HG02943 (cell line): ENCODE results near the gene EIF1B.

Experiments used
- ATAC-seq: cut with Tn5 transposase; IDR thresholded peaks from one replicate; pipeline ENCODE4 v1.9.1; 2021; ENCODE audit warnings: mild to moderate bottlenecking, low read depth, moderate library complexity; ENCODE audit not compliant: unreplicated experiment

EIF1B gene

GRCh38 chr3:40307176-40307575, 2.3 kb upstream of the EIF1B start:
- no peak for ATAC-seq

GRCh38 chr3:40308725-40309417, 636 bp upstream of the EIF1B start:
- peak; percentile 1 for ATAC-seq

GRCh38 chr3:40309925-40310695, 603 bp downstream of the EIF1B start:
- ATAC-seq: peak; percentile 36

- no peak for ATAC-seq
These were observed 1.2 kb downstream of the EIF1B start for GRCh38 chr3:40310705-40311104.

GRCh38 chr3:40312661-40313226, 3.2 kb downstream of the EIF1B start:
- ATAC-seq: no peak

GRCh38 chr3:40313975-40314860, 4.7 kb downstream of the EIF1B start:
- ATAC-seq: no peak

DNA sequence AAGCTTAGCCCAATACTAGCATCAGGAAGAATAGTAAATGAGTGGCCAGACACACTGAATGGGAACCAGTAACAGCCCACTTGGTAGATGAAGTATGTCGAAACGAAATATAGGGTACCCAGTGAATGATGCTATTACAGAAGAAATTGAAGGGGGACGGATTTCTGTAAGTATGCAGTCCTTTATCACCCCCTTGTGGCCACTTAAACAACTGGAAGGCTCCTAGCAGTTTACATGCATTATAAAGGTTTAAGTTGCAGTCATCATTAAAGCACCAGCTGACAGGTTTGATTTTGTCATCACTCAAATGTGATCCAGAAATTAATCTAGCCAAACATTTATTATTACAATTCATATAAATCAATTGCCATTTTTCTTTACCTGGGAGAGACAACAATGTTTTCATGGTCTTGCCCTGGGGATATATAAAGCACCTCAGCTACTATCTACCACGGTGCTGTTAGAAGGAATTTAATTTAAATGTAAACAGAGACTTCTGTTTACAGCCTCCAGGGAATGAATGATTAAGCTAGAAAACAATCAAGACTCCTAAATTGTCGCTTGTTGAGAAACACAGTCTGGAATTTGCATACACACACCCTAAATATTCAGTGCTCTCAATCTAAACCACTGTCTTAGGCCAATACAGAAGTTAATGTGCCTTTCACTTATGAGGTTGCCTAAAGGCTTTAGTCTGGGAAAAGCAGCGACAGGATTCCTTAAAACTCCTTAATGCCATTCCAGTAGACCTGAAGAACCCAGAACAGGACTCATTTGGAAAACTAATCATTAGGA, 7.8 kb downstream of the EIF1B start:
- peak; percentile 70 for ATAC-seq

DNA sequence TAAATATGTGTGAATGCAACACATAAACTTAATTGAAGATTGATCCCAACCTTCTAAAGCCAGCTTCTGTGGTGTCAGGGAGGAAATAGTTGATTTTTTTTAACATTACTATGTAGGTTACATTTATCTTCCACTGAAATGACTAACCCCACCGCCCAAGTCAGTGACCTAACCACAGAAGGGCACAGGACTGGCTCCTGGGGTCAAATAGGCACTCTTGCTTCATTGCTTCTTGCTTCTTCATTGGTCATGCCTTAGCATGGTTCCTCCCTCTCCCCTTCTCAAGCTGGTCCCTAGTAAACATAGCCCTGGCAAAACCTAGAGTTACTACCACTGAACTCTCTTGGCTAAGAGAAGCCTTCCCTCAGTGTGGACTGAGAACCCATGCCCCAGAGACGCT, 12.3 kb downstream of the EIF1B start:
- no peak for ATAC-seq

GRCh38 chr3:40323946-40324345, 14.4 kb downstream of the EIF1B start:
- ATAC-seq: no peak

DNA sequence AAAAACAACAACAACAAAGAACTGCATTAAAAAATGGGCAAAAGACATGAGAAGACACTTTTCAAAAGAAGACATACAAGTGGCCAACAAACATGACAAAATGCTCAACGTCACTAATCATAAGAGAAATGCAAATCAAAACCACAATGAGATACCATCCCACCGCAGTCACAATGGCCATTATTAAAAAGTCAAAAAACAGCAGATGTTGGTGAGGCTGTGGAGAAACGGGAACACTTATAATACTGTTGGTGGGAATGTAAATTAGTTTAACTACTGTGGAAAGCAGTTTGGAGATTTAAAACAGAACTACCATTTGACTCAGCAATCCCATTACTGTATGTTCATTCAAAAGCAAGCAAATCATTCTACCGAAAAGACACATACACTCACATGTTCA, 15.1 kb downstream of the EIF1B start:
- ATAC-seq: no peak

DNA sequence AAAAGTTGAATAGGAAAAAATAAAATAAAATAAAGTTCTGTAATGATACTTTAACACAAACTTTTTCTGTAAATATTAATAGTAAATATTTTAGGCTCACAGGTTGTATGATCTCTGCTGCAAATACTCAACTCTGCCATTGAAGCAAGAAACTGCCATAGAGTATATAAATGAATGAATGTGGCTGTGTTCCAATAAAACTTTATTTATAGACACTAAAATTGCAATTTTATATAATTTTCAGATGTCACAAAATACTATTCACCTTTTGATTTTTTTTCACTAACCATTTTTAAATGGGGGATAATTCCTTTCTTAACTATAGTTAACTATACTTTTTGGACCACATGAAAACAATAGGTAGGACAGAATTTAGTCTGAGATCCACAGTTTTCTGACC, 16.0 kb downstream of the EIF1B start:
- ATAC-seq: no peak

DNA sequence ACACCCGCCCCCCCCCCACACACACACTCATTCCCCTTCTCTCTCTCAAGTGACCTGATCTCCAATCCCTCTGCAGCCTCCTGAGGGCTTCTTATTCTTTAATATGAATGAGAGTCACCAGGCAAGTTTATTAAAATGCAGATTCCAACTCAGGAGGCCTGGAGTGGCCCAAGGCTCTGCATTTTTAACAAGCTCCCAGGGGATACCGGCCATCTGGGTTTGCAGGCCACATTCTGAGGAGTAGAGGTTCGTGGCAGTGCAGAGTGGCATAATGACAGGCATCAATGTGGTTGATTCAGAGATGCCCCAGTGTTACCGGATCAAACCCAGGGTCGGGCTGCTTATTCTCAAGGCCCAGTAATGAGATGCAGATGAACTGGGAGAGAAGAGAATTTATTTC, 18.9 kb downstream of the EIF1B start:
- ATAC-seq: no peak

GRCh38 chr3:40329071-40329470, 19.6 kb downstream of the EIF1B start:
- ATAC-seq: no peak

DNA sequence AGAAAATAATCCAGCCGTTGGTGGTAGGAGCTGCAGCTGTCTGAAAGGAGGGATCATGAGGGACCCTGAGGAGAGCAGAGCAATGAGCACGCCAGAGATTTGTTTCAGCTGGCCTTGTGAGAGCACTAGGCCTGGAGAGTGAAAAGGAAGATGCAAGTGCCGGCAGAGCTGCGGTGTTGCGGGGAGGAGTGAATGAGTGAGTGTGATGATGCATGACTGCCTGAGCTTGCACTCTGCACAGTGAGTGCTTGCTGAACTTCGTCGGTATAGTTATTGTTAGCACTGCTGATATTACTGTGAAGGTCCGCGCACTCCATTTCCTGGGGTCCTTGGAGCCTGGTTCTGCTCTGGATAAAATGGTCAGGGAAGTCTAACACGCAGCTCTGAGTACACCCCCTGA, 23.2 kb downstream of the EIF1B start:
- ATAC-seq: no peak

- no peak for ATAC-seq
These were observed 23.9 kb downstream of the EIF1B start for GRCh38 chr3:40333416-40333815.

DNA sequence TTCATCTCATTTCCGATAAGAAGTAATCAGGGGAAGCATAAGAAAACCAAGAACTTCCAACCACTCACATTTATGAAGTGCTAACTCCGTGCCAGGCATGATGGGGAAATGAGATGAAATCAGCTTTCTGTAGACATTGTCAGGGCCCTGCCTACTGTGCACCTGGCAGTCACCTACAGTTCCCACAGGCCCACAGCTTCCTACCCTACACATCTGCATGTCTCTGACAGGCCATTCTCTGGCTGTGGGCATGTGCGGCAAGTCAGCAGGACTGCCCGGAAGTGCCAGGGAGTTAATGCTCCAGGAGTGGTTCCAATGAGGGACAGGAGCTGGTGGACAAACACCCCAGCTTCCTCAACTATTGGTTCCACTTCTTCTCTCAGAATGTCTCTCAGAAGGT, 24.3 kb downstream of the EIF1B start:
- no peak for ATAC-seq

GRCh38 chr3:40336101-40336500, 26.6 kb downstream of the EIF1B start:
- ATAC-seq: no peak

DNA sequence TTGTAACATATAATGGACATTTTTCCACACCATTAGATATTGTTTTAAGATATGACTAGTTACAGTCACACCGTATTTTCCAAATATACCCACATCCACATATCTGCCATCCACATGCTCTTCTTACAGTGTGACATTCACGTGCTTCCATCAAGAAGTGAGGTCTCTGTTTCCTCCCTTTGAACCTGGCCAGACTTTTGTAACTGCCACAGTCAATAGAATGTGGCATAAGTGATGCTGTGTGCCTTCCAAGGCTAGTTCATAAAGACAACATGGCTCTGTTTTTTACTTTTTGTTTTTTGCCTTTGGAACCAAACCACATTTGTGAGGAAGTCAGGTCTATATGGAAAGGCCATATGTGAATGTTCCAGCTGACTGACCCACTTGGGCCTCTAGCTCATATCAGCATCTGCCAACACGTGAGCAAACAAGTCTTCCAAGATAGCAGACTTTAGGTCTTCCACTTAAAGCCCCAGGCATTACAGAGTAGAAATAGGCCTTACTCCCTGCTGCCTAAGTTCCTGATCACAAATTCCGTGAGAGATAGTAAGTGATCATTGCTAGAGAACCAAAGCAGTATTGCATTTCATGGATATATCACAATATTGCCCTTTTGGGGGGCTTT, 27.1 kb downstream of the EIF1B start:
- ATAC-seq: no peak
